SHP77 treated with DMSO at 0.1 percent for 48 hours (cell line): ENCODE data around the gene FGFR1OP2.
"Not testable (repeated sequence)": the region's sequence is repeated elsewhere in the genome, so short reads cannot be mapped to it uniquely, and the experiment has no call there.

Source experiments
- DNase-seq: peaks from one replicate; lab custom pipeline; 2025; lab: John Stamatoyannopoulos, UW

FGFR1OP2 gene

DNA sequence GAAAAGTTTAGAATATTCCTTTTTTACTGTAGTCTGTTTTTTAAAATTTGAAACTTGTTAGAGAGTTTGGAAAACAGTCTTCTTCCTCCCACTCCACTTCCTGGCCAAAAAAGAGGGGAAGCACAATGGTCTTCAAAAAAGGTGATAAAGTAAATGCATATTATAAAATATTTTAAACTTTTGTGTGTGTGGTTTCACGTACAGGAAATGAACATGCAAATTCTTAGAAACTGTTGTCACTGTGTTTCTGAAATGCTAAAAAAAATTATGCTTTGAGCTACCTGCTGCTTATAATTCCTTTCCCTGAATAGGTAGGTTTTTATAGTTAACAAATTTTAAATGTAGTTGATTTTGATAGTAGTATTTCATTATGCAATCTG lies 2.9 kb downstream of the FGFR1OP2 start:
- no peak for DNase-seq

DNA sequence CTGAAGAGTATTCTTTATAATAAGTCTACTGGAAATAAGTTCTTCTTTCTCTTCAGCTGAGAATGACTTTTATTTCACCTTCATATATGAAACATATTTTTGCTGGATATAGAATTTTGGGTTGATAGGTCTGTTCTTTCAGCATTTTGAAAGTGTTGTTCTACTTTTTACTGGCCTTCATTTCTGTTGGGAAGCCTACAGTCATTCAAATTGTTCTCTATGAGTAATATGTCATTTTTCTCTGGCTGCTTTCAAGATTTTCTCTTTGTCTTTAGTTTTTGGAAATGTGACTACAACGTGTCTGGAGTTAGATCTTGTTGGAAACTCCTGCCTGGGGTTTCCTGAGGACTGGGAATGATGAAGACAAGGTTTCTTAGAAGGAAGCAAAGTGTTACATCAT lies 10.0 kb downstream of the FGFR1OP2 start:
- DNase-seq = no peak

GRCh38 chr12:26953447-26953846 lies 15.2 kb downstream of the FGFR1OP2 start:
- no peak for DNase-seq

DNA sequence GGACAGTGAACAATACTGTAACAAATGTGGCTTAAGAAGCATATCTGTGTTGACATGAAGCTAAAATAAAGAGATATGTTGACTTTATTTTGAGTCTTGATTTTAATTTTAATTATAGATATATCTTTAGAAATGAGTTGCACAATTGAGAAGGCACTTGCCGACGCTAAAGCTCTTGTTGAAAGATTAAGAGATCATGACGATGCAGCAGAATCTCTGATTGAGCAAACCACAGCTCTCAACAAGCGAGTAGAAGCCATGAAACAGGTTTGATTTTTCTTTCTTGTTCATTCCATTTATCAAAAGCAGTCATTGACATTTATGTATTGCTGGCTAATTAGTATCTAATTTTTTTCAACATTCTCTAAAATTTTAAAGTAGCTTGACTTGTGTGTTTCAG lies 15.8 kb downstream of the FGFR1OP2 start:
- no peak for DNase-seq

- DNase-seq = not testable (repeated sequence)
Measured at GRCh38 chr12:26961391-26961790, 23.1 kb downstream of the FGFR1OP2 start.

GRCh38 chr12:26961803-26962202 lies 23.5 kb downstream of the FGFR1OP2 start:
- DNase-seq = no peak

DNA sequence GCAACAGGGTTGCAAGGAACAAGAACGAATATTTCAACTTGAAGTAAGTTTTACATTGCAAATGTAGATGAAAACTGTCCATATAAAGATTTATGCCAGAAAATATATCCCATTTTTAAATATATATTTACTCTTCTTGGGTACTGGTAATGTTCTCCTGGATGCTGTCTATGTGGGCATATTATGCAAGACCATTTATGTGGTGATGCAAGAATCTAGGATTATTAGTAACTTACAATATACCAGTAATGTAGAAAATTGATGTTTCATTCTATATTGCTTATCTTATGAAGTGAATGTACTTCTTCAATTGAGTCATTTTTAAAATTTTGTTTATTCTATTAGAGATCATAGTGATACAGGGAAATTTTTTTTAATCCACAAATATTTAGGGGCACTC lies 25.1 kb downstream of the FGFR1OP2 start:
- no peak for DNase-seq

- no peak for DNase-seq
Measured at GRCh38 chr12:26966842-26967241, 28.6 kb downstream of the FGFR1OP2 start.

GRCh38 chr12:26970136-26970535 lies 31.9 kb downstream of the FGFR1OP2 start:
- no peak for DNase-seq

DNA sequence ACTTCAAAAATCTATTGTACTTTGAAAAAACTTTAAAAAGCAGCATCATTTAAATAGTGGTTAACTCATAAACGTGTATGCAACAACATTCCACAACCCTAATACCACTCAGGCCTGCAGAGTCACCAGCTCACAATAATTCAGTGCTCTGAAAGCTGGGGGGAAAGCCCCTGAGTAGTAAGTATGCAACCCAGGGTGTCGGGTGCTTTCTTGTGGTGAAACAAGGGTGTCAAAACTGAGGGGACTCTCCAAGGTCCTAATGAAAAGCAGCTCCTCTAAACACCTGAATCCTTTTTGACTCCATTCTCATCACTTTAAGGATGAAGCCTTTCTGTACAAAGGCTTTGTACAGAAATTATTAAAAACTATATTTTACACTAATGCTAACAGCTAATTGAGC lies 33.7 kb downstream of the FGFR1OP2 start:
- no peak for DNase-seq

DNA sequence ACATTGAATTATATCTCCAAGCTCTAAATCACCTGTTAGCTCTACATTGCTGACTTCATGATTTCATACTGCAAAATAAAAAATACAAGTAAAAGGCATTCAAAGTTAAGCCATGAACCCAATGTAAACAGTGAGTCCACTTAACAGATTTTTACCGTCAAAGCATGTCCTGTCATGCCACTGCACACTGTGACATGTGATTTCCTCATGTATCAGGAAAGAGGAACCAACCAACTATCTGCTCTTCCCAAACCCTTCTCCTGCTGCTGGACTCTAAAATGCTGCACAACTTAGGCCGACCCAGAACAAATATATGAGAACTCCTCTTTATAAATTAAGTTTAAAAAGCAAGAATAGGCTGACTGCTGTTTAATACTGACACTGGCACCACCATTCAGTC lies 38.4 kb downstream of the FGFR1OP2 start:
- no peak for DNase-seq

DNA sequence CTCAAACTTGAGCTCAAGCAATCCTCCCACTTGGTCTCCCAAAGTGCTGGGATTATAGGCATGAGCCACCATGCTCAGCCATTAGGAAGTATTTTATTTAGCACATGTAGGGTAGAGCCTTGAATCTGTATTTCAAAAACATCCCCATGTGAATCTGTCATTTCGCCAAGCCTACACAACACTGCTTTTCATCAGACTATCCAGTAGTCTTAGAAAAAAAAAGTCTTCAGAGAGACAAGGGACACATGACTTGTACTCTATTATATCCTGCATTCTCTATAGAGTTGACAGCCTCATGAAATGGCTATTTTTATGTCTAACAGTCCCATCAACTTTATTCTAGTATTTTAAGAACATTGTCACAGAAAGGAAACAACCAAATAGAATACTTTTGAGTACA lies 40.5 kb downstream of the FGFR1OP2 start:
- no peak for DNase-seq

GRCh38 chr12:26979733-26980132 lies 41.5 kb downstream of the FGFR1OP2 start:
- no peak for DNase-seq

GRCh38 chr12:26982866-26983265 lies 44.6 kb downstream of the FGFR1OP2 start:
- DNase-seq = no peak

DNA sequence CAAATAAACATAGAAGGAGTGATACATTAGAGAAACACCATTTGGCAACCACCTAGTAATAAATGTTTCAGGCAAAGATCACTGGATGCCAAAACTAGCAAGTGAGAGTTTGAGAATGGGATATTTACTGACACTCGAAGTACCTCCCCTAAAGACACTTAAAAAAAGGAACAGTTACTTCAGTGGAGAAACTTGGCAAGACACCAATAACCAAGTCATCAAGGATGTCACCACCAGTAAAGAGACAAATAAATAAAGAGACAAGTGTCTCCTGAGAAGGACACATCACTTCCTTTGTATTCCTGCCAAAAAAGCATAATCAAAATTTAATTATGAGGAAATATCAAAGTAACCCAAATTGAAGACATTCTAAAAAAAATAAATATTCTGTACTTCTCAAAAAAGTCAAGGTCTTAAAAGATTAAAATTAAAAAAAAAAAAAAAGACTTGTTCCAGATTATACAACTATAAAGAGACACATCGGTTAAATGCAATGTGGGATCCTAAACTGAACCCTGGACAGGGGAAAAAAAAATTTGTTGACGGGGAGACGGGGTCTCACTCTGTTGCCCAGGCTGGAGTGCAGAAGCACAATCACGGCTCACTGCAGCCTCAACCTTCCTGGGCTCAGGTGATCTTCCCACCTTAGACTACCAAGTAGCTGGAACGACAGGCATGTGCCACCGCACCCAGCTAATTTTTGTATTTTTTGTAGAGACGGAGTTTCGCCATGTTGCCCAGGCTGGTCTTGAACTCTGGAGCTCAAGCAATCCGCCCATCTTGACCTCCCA lies 49.6 kb downstream of the FGFR1OP2 start:
- DNase-seq = no peak

- DNase-seq = no peak
Measured at GRCh38 chr12:26988703-26989102, 50.4 kb downstream of the FGFR1OP2 start.

- no peak for DNase-seq
Measured at GRCh38 chr12:26989873-26990272, 51.6 kb downstream of the FGFR1OP2 start.

- no peak for DNase-seq
Measured at GRCh38 chr12:26991826-26992225, 53.6 kb downstream of the FGFR1OP2 start.

DNA sequence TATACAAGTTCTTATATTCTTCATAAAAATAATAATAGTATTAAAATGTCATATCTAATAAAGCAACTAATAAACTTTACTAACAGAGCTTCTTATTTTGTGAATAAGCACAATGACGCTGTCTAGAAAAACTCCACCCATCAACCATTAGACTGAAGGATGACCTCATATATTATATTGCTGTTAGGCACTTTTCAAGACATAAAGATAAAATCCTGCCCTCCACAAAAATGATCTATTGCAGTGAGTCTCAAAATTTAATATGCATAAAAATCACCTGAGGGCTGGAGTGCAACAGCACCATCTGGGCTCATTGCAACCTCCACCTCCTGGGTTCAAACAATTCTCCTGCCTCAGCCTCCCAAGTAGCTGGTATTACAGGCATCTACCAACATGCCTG lies 55.8 kb downstream of the FGFR1OP2 start:
- no peak for DNase-seq

DNA sequence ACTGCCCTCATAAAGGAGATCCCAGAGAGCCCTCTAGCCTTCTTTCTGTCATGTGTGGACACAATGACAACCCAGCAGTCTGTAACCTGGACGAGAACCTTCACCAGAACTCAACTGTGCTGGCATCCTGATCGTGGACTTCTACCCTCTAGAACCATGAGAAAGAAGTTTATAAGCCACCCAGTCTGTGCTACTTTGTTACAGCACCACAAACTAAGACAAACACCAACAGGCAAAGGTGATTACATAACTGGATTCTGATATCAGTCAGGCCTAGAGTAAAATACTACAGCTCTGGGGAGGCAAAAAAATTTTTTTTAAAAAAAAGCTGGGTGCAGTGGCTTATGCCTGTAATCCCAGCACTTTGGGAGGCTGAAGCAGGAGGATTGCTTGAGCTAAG lies 57.4 kb downstream of the FGFR1OP2 start:
- DNase-seq = no peak

GRCh38 chr12:26997003-26997402 lies 58.7 kb downstream of the FGFR1OP2 start:
- no peak for DNase-seq

- DNase-seq = no peak
Measured at GRCh38 chr12:27000961-27001360, 62.7 kb downstream of the FGFR1OP2 start.

DNA sequence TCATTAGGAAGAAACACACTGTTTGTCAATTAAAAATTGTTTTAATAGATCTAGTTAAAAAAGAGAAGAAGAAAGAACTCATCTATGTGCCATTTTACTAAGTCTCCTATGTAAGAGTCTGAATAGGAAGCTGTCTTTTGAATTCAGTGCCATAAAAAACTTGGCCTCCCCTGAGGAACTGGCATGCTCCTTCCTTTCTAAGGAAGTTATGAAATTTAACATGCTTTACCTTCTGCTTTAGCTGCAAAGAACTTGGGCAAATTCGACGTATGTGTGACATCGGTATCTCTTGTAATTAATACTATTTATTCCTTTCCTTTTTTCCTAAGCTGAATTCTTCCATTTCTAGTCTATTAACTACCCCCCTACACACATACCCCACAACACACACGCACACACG lies 63.4 kb downstream of the FGFR1OP2 start:
- no peak for DNase-seq

DNA sequence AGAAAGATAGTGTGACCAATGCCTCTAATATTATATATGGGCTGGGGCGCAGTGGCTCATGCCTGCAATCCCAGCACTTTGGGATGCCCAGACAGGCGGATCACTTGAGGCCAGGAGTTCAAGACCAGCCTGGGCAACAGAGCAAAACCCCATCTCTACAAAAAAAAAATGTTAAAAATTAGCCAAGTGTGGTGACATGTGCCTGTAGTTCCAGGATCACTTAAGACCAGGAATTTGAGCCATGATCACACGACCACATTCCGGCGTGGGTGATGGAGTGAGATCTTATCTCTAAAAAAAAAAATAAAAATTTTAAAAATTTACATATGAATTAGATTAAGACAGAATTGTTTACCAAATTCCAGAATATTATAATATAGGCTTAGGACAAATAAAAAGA lies 63.9 kb downstream of the FGFR1OP2 start:
- DNase-seq = no peak
